Right forelimb (tissue), 1 donor: Measurements from ENCODE around the gene C14orf93.
"Not testable (repeated sequence)": the region's sequence is repeated elsewhere in the genome, so short reads cannot be mapped to it uniquely, and the experiment has no call there.

Experiments
- DNase-seq: peaks from one replicate; pipeline ENCODE4 v3.0.0-alpha.2; 2018

The C14orf93 gene

GRCh38 chr14:23020143-23021128, 10.5 kb upstream of the C14orf93 start:
- no peak for DNase-seq

GRCh38 chr14:23018107-23018506, 8.2 kb upstream of the C14orf93 start:
- DNase-seq = no peak

GRCh38 chr14:23017091-23017490, 7.1 kb upstream of the C14orf93 start:
- DNase-seq = no peak

- DNase-seq = no peak
These were observed 5.7 kb upstream of the C14orf93 start for GRCh38 chr14:23015618-23016017.

GRCh38 chr14:23013749-23014054, 3.8 kb upstream of the C14orf93 start:
- not testable (repeated sequence) for DNase-seq

GRCh38 chr14:23013054-23013748, 3.3 kb upstream of the C14orf93 start:
- no peak for DNase-seq

GRCh38 chr14:23009483-23009938, 432 bp downstream of the C14orf93 start:
- no peak for DNase-seq

- no peak for DNase-seq
These were observed 1.1 kb downstream of the C14orf93 start for GRCh38 chr14:23008831-23009230.

- DNase-seq = peak; percentile 97
These were observed 3.2 kb downstream of the C14orf93 start for GRCh38 chr14:23006544-23007419.

- DNase-seq = no peak
These were observed 3.8 kb downstream of the C14orf93 start for GRCh38 chr14:23006188-23006534.

- no peak for DNase-seq
These were observed 4.3 kb downstream of the C14orf93 start for GRCh38 chr14:23005451-23006187.

GRCh38 chr14:23004274-23004673, 5.7 kb downstream of the C14orf93 start:
- DNase-seq = not testable (repeated sequence)

GRCh38 chr14:23002592-23002991, 7.4 kb downstream of the C14orf93 start:
- DNase-seq = no peak

- no peak for DNase-seq
These were observed 9.1 kb downstream of the C14orf93 start for GRCh38 chr14:23000860-23001259.

- DNase-seq = no peak
These were observed 11.5 kb downstream of the C14orf93 start for GRCh38 chr14:22998329-22999012.

- DNase-seq = no peak
These were observed 12.1 kb downstream of the C14orf93 start for GRCh38 chr14:22997676-22998323.

- DNase-seq = no peak
These were observed 12.9 kb downstream of the C14orf93 start for GRCh38 chr14:22996768-22997654.

GRCh38 chr14:22995889-22996625, 13.9 kb downstream of the C14orf93 start:
- DNase-seq = no peak

GRCh38 chr14:22994762-22995275, 15.1 kb downstream of the C14orf93 start:
- peak; percentile 62 for DNase-seq
